Right renal pelvis (tissue), 4 donors: ENCODE measurements around the gene RNF5. TPM values are rescaled to one million over a fixed set of nuclear protein-coding genes. Genes with fewer than 3 reads are reported as not detected.
"Not testable (repeated sequence)": the region's sequence is repeated elsewhere in the genome, so short reads cannot be mapped to it uniquely, and the experiment has no call there.

Source experiments
- DNase-seq, 4 donors: peaks; one replicate each; pipeline ENCODE4 v3.0.0-alpha.2; 2013; ENCODE audit warnings: low read depth in 4 of 4, low spot score in 3 of 4, missing footprints in 1 of 4
- polyA plus RNA-seq, 4 donors: library from polyadenylated mRNA; unstranded; fragments of 120-200 nt; gene quantifications; one replicate each; pipeline ENCODE4 v1.2.1, GENCODE V29; 2013; ENCODE audit not compliant: insufficient read length in 4 of 4

Gene RNF5
- polyA plus RNA-seq, 4 donors = 104 to 122 (median 109) TPM

DNA sequence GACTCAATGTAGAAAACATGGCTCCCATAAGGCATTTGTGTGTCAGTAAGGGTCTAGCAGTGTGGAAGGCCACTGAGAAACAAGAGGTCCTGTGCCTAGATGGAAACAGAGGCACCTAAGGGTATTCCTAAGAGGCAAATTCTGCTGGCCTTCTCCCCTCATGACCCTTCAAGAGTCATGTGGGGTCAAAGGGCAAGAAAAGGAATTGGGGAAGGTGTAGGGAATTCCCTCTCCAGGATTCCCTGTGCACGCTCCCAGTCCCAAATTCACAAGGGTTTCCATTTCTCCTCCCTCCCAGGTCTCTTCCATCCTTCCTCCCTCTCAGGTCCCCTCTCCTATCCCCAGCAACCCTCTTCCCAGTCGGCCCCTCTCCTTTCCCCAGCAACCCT is 2.9 kb upstream of the RNF5 start:
- DNase-seq = no peak

- DNase-seq = peak in 3 of 4 donors; percentile 95 to 96 (median 96)
These were observed 2.3 kb upstream of the RNF5 start, which contains the start of gene AGPAT1 for GRCh38 chr6:32175711-32176475. Gene AGPAT1 (minus strand): TSS chr6:32176084. CDS start chr6:32171496, 4,588 bp downstream.

DNA sequence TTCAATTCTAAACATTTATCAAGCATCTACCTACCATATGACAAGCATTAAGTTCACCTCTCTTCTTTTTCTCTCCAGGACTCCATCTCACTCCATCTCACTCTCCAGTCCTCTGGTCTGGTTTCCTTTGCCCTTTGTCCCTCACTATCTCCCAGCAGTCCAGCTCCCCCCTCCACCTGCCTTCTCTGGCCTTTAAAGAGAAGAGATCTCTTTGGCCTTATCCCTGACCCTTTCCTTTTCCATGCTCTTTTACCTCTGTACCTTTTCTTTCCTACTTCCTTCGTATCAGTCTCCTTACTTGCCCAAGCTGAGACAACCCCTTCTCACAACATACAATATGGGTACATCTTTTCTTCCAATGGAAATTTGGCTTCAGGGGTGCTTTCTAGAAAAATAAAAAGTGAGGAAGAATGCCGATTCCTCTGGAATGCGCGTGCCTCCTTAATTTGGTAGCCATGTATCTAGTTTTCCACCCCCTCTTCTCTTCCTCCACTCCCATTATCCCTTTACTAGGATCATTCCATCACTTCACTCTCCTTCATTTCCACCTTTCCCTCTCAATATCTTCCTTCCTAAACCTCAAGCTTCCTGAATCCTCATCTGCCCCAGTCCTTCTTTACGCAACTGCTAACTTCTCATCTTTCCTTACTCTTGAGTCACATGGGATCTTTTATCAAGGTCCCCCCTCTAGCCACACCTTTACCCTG is 1.6 kb upstream of the RNF5 start:
- no peak for DNase-seq

- no peak for DNase-seq
These were observed 920 bp upstream of the RNF5 start for GRCh38 chr6:32177183-32177787.

DNA sequence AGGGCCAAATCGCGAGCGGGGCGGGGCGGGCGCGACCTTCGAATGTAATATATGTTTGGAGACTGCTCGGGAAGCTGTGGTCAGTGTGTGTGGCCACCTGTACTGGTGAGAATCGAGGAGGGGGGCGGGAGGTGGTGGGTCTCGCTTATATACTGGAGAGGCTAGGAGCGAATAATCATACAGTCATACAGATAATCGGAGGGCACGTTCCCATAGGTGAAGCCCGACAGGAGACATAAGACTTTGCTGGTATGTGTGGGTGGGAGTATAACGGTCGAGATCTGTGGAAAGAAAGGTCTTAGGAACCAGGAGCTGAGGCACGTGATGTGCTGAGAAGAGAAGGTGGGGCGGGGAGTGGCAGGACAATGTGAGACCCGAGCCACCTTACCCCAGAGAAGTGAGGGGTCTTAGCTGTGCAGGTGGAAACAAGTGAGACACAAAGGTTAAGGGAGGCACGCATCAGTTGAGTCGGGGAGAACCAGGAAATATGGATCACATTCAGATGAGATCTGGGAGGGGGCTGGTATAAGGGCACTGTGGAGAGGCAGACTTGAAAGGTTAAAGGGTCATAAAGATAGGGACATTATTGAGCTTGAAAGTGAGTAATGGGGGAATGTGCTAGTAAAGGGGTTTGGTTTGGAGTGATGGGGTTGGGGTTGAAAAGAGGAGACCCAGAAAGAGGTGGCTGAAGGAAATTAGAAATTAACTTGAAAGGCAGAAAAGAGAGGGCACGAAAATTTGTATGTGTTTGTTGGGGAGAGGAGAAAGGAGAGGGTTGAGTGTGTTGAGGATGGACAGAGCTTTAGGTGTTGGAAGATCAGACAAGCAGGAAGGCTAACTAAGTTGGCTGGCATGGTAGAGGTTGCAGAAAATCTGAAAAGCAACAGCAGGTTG is 589 bp downstream of the RNF5 start:
- DNase-seq = no peak

- no peak for DNase-seq
These were observed 1.7 kb downstream of the RNF5 start for GRCh38 chr6:32179766-32180405.

DNA sequence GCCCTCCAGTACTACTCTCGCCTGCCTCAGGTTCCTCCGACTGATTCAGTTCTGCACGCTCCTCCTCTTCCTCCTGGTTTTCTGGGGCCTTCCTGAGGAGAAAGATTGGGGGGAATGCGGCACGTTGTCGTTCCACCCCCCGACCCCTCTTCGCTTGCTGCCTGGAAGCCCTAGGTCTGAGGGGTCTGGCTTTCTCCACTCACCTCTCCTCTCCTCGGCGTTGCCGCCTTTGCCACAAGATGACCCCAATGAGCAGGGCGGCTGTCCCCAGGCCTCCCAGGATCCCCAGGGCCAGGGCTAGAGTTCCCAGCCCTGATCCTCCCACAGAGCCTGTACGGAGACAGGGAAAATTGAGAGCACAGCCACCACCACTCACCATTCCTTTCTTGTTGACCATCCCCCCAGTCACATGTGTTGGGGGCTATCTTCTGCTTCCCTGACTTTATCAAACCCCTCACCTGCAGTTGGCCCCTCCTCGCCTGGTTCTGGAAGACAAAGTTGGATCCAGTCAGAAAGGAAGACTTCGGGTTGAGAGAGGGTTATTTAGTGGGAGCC is 3.0 kb downstream of the RNF5 start:
- DNase-seq = no peak

GRCh38 chr6:32181915-32182529 is 3.8 kb downstream of the RNF5 start:
- DNase-seq = no peak

- DNase-seq = no peak
These were observed 4.4 kb downstream of the RNF5 start for GRCh38 chr6:32182555-32182981.

DNA sequence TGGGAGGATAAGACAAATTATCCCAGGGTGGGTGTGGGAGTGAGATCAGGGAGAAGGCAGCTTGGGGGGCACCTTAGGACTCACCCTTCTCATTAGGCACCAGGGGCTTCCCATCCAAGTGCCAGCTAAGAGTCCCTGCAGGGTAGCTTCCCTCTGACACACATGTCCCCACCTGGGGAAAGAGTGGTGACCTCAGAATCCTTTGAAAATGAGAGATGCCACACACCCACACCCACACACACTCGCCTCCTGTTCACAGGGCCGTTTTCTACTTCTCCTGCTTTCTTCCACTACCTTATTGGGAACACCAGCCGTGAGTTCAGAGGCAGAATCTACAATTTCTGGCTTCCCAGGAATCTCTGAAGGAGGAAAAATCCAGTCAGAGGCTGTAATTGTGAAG is 4.8 kb downstream of the RNF5 start:
- DNase-seq = no peak

DNA sequence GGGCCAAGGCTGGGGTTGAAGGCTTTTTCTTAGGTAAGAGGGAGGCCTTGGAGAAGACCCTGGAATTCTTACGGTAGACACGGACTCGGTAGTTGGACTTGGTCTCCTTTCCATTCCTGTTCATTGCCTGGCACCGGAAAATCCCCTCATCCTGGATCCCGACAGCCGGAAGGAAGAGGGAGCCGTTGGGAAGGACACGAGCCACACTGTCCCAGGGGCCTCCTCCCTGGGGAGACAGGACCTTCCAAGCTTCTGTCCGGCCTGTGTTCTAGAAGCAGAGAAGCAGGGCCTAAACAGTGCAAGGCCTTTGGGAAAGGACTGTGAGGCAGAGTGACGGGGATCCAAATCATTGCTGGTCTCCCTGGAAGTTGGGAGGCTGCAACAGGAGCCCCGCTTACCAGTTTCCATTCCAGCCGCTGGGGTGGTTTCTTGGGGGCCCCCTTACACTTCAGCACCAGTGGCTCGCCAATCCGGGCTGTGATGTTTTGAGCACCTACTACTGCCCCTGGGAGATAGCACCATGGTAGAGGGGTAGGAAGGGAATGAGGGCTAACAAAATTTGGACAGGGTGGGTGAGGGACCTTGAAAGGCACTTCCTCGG is 5.4 kb downstream of the RNF5 start:
- DNase-seq = no peak

DNA sequence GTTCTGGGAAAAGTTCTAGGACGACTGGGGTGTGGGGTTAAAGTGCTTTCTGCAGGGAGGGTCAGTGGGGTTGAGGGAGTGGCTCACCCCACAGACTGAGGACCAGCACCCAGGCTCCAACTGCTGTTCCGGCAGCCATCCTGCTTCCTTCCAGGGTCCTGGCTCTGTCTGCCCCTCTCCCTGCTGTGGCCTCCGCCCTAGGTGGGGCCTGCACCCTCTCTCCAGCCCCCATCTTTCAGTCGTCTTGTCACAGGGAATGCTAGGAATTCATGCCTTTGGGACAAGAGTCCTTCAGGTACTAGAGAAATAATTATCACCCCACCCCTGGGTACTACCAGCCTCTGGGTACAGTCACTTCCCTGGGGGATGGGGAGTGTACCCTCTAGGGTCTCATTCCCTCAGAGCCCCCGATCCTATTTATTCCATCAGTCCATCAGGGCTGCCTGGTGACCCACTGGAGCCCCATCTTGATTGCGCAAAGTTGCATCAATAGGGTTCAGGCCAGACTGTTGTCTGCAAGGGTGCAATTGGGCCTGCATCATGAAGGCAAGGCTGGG is 6.0 kb downstream of the RNF5 start, which contains the start of gene AGER:
Gene AGER (minus strand): TSS at position 170 of the 557 bp plus-strand sequence. CDS start 31 bp downstream, at position 139.
- no peak for DNase-seq

- DNase-seq = not testable (repeated sequence)
These were observed 7.5 kb downstream of the RNF5 start for GRCh38 chr6:32185681-32186131.

DNA sequence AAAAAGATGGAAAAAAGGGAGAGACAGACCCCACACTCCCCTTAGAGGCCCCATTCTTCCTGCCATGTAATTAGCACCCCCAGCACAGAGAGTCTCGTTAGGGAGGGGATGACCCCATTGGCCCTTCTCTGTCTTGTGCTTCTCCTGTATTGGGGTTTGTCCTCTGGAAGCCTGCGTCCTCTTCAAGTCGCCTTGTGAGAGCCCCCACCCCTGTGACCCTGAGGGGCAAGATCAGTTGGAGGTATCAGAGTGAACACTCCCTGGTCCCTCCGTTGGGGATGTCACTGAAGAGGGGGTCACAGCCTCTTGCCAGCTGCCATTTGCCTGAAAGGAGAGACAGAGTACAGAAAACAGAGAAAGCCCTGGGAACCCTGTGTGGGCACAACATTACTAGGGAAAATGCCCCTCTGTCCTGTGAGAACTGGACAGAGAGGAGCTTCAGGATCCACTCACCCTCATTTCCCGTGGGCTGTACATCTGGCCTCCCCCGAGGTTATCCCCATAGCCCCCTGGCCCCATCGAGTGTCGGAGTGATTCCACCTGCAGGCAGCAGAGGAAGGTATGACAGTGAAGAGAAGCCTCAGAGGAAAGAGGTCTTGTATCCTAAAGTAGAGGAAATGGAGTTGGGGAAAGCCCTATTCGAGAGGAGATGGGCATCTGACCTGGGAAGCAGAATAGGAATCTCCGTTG is 8.1 kb downstream of the RNF5 start:
- DNase-seq = not testable (repeated sequence)

- no peak for DNase-seq
These were observed 9.0 kb downstream of the RNF5 start for GRCh38 chr6:32187009-32187709.

GRCh38 chr6:32187725-32188380 is 9.6 kb downstream of the RNF5 start:
- DNase-seq = not testable (repeated sequence)
